Vagina (tissue), 2 donors: ENCODE measurements around the gene TRPM4.

ENCODE experiments used
- POLR2A ChIP-seq, 2 donors: fragments of 450-650 bp; IDR thresholded peaks; one replicate each; pipeline ENCODE4 v1.6.1; 2017; ENCODE audit warnings: antibody characterized with exemption in 2 of 2, mild to moderate bottlenecking in 2 of 2, moderate library complexity in 2 of 2
- TF ChIP-seq, protein P1 (sequence below), 3 experiments: fragments of 450-650 bp in 2 of 3; fragments of 200-600 bp in 1 of 3; sonication (generic) in 1 of 3; IDR thresholded peaks; one replicate each; pipeline ENCODE4 v1.5.1; 2017 to 2019; ENCODE audit warnings: antibody characterized with exemption in 3 of 3, mild to moderate bottlenecking in 2 of 3, moderate library complexity in 2 of 3

- TF ChIP-seq POLR2A (IDR thresholded peaks at IDR 0.05): no peak
- TF ChIP-seq, protein P1, sequence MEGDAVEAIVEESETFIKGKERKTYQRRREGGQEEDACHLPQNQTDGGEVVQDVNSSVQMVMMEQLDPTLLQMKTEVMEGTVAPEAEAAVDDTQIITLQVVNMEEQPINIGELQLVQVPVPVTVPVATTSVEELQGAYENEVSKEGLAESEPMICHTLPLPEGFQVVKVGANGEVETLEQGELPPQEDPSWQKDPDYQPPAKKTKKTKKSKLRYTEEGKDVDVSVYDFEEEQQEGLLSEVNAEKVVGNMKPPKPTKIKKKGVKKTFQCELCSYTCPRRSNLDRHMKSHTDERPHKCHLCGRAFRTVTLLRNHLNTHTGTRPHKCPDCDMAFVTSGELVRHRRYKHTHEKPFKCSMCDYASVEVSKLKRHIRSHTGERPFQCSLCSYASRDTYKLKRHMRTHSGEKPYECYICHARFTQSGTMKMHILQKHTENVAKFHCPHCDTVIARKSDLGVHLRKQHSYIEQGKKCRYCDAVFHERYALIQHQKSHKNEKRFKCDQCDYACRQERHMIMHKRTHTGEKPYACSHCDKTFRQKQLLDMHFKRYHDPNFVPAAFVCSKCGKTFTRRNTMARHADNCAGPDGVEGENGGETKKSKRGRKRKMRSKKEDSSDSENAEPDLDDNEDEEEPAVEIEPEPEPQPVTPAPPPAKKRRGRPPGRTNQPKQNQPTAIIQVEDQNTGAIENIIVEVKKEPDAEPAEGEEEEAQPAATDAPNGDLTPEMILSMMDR (IDR thresholded peaks at IDR 0.05): peak; percentile 73 to 74 (median 74)
These were observed 11.8 kb upstream of the TRPM4 start for GRCh38 chr19:49145573-49146407.
